ENCODE results near the gene NPAS3.

NPAS3 gene

DNA sequence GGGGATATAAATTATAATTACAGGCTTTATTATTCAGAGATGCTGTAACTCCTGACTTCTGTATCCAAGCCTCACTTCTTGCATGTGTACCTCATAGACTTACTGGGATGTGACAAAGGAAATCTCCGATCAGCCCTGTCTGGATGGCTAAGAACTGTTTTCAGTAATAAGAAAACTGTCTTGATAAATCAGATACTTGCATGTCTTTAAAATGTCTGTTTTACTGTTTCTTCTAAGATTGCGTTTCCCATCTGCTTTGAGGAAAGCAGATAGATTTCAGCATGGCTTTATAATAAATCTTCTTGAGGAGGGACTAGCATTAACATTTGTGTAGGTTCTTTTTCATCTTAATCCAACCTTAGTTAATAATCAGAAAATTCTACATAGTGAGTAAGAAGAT, 616.3 kb downstream of the NPAS3 start:
- TF ChIP-seq POLR2A (IDR thresholded peaks at IDR 0.05; ENCODE audit: low read length) (no peak), GATA1 (IDR thresholded peaks at IDR 0.05; ENCODE audit: low read depth, low read length) (no peak)
- DNase-seq: no peak

DNA sequence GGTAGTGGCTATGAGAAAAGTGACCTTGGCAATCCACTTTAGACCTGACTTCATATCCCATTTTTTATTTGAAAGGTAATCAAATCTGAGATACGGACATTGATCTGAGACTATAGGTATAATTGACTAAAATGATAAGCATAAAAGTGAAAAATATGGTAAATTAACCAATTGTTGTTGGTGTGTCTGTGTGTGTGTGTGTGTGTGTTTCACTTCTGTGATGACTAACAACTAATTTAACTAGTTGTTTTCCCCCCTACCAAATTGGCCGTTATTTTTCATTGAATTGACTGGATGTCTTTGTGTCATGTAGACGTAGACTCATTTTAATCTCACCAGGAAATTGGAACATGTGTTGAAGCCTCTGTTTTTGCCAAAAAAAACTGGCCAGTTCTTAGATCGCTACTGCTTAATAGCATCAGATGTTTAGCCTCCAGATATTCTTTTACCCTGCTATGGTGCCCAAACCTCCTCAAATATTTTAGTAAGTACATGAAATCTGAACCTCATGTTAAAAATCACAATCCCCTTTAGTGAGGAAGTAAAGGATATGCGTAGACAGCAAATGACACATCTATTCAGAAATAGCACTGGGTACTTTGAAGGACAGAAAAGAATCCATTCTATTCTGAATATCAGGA, 617.2 kb downstream of the NPAS3 start:
- TF ChIP-seq POLR2A (IDR thresholded peaks at IDR 0.05; ENCODE audit: low read length) (no peak), GATA1 (IDR thresholded peaks at IDR 0.05; ENCODE audit: low read depth, low read length) (no peak)
- DNase-seq: no peak

DNA sequence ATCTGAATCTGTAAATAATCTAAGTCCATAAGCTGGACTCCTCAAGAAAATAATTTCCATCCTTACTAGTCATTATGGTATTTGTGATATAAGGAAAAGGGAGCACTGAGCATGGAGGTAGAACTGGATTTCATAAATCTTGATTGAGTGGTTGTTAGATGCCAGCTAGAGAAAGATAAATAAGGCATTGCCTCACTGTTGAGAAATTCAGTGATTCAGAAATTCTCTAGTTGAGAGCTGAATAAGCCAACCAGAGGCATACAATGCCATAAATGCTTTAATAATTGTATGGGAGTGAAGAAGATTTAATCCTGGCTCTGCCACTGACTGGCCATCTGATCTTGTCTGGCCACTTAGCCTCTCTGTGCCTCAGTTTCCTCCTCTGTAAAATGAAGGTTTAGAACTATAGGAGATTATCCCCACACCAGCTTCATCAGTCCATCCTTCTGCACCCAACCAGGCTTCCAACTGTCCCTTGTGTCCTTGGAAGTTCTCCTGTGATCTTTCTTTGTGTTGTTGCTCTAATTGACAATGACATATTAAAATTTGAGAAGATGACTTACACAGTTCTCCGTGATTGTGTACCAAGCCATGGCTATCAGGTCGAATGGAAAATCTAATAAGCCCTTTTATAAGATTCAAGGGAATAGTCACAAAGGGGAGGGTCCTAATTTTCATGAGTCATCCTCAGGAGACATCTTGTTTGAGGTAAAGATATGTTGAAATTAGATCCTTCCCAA, 617.9 kb downstream of the NPAS3 start:
- TF ChIP-seq POLR2A (IDR thresholded peaks at IDR 0.05; ENCODE audit: low read length) (no peak), GATA1 (IDR thresholded peaks at IDR 0.05; ENCODE audit: low read depth, low read length) (no peak)
- no peak for DNase-seq

DNA sequence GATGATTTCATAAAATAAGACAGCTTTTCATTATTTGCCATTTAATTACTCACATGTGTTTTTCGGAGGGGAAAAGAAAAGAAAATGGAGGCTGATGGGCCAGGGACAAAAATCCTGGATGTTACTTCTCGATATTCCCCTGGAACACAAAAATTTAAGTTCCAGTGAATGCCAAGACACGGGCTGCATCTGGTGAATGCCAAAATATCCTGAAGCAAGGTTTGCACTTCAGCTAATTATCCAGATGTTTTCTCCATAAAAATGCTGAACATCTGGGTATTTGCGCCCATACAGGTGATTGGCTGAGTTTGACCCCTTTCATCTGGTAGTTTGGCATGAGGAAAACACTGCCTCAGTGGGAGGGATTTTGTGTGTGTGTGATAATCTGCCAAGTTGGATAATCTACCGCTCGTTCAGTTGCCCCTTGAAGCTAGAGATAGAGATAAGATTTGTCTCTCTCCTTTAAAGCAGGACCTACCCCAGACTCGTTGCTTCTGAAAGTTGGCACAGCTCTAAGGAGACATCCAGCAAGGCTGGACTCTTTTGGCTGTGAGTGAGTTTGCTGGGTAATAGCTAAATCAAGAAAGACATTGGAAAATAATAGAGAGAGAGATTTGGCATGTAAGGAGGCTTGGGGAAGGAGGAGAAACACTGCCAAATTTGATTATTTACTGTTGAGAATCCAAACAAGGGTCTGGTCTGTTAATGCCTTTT, 622.2 kb downstream of the NPAS3 start:
- peak in 1 of 2 experiments; percentile 17 for DNase-seq
- TF ChIP-seq POLR2A (IDR thresholded peaks at IDR 0.05; ENCODE audit: low read length): no peak
- TF ChIP-seq GATA1 (IDR thresholded peaks at IDR 0.05; ENCODE audit: low read depth, low read length): no peak

DNA sequence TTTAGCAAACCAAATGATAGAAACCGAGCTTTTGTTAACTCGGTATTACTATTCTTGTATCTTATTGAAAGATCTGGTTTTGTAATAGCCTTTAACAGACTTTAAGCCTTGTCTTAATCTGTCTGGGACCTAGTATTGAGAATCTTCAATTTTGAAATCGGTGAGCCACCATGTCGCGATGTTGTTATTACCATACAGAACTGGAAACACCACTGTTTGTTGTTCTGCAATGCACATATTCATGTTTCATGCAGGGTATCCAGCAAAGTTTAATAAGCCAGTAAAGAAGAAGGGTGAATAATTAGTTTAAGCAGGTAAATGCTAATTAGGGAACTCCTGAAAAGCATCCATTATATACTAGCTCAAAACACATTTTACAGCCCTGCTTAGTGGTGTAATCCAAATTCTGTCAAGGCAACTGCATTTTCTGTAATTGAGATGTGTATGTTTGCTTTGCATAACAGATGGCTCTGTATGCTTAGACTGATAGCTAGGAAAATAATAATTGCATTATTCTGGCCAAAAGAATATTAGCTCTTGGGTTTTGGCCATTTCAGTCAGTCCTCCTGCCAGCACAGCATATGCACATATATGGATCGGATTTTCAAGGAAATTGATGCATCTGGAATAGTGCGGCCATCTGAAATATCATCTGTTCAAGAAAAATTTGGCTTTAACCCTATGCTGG, 623.0 kb downstream of the NPAS3 start:
- TF ChIP-seq GATA1 (IDR thresholded peaks at IDR 0.05; ENCODE audit: low read depth, low read length) (no peak), POLR2A (IDR thresholded peaks at IDR 0.05; ENCODE audit: low read length) (no peak)
- DNase-seq: no peak

DNA sequence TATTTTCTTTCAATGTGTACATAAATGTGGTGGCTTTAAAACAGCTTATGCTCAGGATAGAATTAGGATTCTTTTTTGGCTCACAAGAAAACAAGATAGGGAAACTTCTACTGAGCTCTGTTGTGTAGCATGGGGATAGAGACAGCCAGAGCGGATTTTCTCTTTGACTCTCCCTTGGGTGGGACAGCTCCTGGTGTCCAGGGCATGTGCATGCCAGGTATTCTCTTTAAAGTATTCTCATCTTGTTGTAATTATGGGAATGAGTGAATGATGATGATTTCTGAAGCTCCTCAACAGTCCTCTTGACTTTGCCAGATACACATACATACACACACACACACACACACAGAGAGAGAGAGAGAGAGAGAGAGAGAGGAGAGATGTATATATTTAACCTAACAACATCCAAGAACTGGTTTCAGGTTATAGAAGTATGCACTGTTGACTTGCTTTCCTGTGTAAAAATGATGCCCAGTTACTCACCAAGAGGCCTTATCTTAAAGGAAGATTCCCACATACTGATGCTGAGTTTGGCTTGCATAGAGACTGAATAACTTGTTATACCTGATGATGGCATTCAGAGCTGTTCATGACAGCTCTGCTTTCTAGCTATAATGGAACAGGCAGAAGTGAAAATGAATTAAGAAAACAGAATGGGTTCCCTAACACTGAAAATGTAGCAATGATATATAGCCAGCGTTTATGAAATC, 624.7 kb downstream of the NPAS3 start:
- DNase-seq: no peak
- TF ChIP-seq POLR2A (IDR thresholded peaks at IDR 0.05; ENCODE audit: low read length): no peak
- no peak for TF ChIP-seq GATA1 (IDR thresholded peaks at IDR 0.05; ENCODE audit: low read depth, low read length)

DNA sequence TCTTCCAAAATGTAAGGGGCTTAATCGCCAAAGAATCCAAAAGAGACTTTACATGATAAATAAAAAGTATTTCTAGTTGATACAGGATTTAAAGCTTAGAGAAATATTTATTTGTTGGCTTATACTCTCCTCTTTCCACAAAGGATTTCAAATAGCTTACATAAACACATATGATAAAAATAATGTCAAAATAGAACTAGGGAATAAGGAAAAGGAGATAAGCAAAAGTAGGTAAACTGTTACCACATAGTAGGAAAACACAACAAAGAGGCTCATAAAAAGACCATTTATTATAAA, 625.2 kb downstream of the NPAS3 start:
- no peak for DNase-seq
- TF ChIP-seq GATA1 (IDR thresholded peaks at IDR 0.05; ENCODE audit: low read depth, low read length) (no peak), POLR2A (IDR thresholded peaks at IDR 0.05; ENCODE audit: low read length) (no peak)

DNA sequence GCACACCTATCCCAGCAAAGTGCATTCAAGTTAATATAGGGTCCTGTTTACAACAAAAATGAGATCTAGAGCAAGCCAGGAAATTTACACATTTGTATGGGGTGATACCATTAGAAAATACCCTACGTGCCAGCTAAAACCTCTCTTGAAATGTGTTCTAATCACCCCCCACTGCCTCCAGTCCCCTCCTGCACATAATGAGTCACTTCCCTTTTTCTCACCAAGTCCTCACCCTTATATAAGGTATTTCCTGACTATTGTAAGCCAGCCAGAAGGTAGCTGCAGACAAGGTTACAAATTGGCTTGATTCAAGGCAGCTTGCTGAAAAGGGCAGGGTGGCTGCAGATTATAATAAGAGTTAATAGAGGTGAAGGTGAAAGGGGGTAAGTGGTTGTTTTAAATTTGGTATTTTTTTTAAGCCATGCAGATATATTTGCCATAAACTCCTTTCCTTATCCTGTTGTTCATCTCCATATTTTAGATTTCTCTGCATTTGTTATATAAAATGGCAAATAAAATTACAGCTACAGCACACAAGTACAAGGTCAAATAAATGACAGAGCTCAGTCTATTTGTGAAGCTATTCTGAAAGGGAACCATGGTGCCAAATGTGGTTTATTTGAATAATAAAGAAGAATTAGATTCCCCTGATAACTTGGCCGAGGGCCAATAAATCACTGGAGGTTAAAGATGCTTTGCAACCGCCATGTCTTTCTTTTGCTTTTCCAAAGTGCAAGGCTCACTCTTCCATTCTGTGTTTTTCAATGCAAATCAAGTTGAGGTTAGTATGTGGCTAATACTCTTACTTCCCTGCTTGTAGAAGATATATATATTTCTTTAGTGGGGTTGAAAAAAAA, 626.3 kb downstream of the NPAS3 start:
- peak in 1 of 2 experiments; percentile 7 for DNase-seq

DNA sequence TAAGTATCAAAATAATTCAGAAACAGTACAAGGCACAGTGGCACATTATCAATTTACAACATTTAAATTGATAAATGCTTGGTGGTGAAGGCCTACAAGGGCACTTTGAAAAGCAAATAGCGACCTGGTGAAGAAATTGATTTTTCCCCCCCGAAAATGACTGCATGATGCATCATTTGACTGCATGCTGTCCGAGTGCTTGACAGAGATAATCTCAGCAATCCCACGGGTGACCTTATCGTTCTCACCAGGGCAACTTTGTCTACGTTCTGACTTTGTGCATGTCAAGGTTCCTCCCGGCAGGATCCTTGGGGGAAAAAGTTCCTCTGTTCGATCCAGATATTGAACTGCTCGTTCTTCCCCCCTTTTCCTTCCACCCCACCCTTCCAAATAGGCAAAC, 627.4 kb downstream of the NPAS3 start:
- peak; percentile 45 to 77 for DNase-seq
- TF ChIP-seq GATA1 (IDR thresholded peaks at IDR 0.05; ENCODE audit: low read depth, low read length) (no peak), POLR2A (IDR thresholded peaks at IDR 0.05; ENCODE audit: low read length) (no peak)

More for the DNA sequence above, 626.3 kb downstream of the NPAS3 start:
- TF ChIP-seq POLR2A (IDR thresholded peaks at IDR 0.05; ENCODE audit: low read length): no peak
- TF ChIP-seq GATA1 (IDR thresholded peaks at IDR 0.05; ENCODE audit: low read depth, low read length): no peak

DNA sequence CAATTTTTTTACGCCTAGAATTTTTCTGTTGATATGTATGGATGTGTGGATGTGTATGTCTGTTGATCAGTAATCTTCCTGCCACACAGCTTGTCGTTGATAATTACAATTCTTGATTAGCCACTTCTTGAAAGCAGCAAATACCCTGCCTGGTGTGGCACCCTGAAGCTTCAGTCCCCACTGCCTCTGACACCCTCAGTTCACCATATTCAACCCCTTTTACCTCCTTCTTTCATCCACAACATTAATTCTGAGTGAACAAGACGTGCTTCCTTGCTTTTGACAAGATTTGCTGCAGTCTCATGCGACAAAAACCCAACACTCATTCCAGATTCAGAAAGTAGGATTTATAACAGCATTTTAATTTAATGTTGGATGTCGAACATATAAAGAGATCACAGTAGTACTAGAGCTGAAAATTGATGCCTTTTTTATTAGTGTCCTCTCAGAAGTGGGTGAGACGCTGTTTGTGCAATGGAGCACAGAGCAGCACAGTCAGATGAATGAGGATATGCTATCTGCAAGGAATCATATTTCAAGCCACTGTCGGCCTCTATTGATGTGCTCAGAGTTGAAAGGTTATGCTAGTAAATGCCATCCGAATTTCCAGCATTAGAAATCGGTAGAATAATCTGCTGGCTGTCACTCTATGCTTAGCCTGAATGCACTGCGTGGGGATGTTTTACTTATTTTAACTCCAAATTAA, 628.5 kb downstream of the NPAS3 start:
- no peak for TF ChIP-seq POLR2A (IDR thresholded peaks at IDR 0.05; ENCODE audit: low read length)
- no peak for TF ChIP-seq GATA1 (IDR thresholded peaks at IDR 0.05; ENCODE audit: low read depth, low read length)
- DNase-seq: peak in 1 of 2 experiments; percentile 9

DNA sequence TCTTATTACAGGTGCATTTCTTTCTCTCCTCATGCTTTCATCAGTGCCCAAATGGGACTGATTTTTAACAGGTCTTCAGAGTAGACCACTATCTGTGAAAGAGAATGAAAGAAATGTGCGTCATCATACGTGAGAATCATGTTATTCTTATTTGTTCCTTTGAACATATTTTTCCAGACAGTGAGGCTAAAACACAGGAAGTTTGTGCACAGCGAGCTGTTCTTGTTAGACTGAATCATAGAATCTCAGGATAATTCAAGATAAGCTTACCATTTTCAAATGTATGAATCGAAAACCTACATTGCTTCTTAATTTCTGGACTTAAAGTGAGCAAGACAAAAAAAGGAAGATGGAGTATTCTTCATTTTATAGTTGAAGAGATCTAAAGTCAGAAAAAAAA, 629.1 kb downstream of the NPAS3 start:
- TF ChIP-seq POLR2A (IDR thresholded peaks at IDR 0.05; ENCODE audit: low read length): no peak
- no peak for TF ChIP-seq GATA1 (IDR thresholded peaks at IDR 0.05; ENCODE audit: low read depth, low read length)
- no peak for DNase-seq

DNA sequence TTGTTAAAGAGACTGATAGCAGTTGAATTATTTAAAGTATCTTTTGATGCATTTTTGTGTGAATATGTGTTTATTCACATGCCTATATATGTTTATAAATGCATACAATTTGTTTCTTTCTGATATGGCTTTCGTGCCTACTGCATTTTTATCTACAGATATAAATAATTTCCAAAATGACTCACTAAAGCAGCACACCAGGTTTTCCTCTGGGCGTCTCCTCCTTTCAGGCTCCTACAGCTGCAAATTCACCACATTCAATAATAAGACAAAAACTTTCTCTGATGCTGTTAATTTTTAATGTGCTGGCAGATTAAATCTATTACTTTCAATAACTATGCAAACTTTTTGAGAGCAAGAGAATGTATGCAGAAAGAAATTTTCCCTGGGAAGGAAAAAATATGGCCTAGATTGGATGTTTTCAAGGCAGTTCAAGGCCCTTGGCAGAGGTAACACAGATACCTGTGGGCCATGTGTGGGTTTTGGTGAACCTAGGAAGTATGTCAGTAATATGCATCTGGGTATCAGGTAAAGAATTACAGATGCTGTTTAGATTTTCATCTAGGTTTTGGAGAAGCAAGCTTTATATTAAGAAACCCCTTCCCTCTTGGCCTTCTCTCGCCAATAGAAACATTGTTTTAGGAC, 630.4 kb downstream of the NPAS3 start:
- TF ChIP-seq GATA1 (IDR thresholded peaks at IDR 0.05; ENCODE audit: low read depth, low read length): no peak
- DNase-seq: peak; percentile 6 to 9

All from erythroblast (primary cell).